Measurements from ENCODE around the gene MRO.
"Not testable (repeated sequence)": the region's sequence is repeated elsewhere in the genome, so short reads cannot be mapped to it uniquely, and the experiment has no call there.

Gene MRO

GRCh38 chr18:50819728-50820378 lies at the start of gene MRO:
TSS of gene MRO (minus strand) at chr18:50820016. CDS start at chr18:50809400, 10,616 bp downstream.
- peak; percentile 61 to 70 for DNase-seq (ENCODE audit: low read depth in 1 of 2, low spot score in 1 of 2)

DNA sequence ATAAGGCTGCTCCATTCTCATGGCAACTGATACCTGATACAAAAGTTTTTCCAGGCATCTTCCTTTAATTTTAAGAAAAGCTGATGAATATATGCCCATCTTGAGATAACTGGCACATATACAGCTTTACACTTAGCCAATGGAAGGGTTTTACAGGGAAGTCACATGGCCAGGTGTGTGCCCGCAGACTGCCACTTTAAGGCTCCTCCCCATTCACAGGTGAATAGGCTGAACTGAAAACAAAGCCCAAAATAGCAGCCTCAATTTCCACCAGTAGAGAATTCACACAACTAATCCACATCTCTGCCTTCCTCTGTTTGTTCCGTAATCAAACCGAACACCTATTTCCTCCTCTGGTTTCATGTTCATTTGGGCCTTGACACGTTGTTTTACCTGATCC lies 49.3 kb upstream of the MRO start:
- DNase-seq (ENCODE audit: low read depth in 1 of 2, low spot score in 1 of 2) = no peak

DNA sequence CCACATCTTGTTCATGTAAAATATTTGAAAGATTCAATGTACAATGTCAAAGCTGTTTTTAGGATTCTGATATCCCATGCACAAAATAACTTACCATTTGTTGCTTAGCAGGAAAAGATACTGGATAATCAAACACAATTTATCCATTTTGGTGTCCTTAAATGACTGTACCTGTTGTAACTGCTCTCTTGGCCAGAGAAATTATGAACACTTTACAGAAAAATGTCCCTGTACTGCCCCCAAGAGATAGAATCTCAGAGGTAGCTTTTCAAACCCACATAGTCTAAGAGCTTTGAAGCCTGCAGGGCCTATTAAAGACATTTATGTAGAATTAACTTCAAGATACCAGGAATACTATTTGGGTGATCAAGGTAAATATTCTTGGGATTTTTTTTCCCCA lies 46.9 kb upstream of the MRO start:
- no peak for DNase-seq (ENCODE audit: low read depth in 1 of 2, low spot score in 1 of 2)

GRCh38 chr18:50863840-50864375 lies 44.1 kb upstream of the MRO start:
- DNase-seq (ENCODE audit: low read depth in 1 of 2, low spot score in 1 of 2) = no peak

GRCh38 chr18:50862401-50862800 lies 42.6 kb upstream of the MRO start:
- no peak for DNase-seq (ENCODE audit: low read depth in 1 of 2, low spot score in 1 of 2)

DNA sequence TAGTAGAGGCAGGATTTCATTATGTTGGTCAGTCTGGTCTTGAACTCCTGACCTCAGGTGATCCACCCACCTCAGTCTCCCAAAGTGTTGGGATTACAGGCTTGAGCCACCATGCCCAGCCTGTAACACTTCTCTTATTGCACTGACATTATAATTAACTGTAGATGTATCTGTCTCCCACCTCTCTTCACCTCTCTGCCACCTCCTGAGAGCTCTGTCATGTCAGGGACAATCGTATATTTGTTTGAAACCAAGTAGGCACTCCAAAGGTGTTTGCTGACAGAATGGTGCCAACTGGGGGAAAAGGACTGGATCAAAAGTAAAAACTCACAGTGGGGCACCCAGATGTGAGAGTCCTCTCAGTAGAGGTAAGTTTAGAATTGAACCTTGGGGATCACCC lies 41.8 kb upstream of the MRO start:
- no peak for DNase-seq (ENCODE audit: low read depth in 1 of 2, low spot score in 1 of 2)

GRCh38 chr18:50859793-50860555 lies 40.2 kb upstream of the MRO start:
- DNase-seq (ENCODE audit: low read depth in 1 of 2, low spot score in 1 of 2) = no peak

DNA sequence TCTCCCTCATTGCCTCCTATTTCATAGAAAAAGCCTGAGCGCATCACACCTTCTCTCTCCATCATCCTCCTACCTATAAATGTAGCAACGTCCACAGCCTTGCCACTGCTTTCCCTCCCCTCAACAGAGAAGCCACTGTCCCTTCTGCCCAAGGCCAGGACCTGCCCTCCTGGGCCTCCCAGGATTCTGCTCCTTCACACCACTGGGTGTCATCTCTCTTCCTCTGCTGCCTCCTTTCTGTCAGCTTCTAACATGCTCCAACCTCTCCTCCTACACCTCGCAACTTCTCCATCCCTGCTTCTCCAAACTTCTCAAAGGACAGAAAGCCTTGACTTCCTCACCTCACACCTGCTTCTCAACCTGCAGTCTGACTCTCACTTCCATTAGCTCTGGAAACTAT lies 37.9 kb upstream of the MRO start:
- no peak for DNase-seq (ENCODE audit: low read depth in 1 of 2, low spot score in 1 of 2)

- DNase-seq (ENCODE audit: low read depth in 1 of 2, low spot score in 1 of 2) = not testable (repeated sequence)
These were observed 37.4 kb upstream of the MRO start for GRCh38 chr18:50857166-50857565.

DNA sequence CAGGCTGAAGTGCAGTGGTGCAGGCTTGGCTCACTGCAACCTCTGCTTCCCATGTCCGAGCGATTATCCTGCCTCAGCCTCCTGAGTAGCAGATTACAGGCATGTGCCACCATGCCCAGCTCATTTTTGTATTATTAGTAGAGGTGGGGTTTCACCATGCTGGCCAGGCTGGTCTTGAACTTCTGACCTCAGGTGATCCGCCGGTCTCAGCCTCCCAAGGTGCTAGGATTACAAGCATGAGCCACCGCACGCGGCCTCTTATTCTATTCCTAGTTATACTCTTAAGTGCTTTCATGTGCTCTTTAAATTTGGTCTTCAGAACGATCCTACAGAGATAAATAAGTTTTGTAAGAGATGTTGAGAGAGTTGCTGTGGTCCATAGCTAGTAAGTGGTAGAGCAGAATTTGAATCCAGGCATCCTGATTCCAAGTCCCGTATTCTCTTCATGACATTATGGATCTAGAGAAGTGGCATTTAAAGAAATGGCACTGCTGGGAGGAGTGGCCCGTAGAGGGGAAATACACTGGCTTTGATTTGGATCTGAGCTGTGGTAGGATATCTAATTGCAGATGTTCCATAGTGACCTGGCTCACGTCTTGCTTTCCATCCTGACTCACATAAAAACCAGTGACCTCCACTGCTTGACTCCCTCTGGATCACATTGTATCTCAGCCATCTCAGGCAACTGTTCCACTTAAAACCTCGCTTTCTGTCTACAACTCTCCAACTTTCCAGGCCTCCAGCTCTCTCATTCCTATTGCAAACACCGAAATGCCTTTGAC lies 36.4 kb upstream of the MRO start:
- DNase-seq (ENCODE audit: low read depth in 1 of 2, low spot score in 1 of 2) = no peak

DNA sequence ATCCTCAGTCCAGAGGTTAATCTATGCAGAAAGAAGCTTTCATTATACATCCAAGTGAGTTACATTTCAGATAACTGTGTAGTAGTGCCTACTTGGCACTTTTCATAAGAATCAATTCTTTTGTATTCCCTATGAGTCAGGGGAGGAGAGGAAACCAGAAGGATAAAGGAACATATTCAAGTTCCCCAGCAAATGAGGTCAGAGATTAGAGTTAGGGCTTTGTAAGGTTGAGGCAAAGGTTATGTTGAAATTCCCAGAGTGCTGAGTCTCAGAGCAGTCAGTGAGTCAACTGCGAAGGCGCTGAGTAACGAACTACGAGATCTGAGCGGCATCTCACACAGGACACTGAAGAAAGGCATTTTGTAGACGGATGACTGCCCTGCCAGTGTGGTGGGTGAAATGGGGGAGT lies 34.1 kb upstream of the MRO start:
- DNase-seq (ENCODE audit: low read depth in 1 of 2, low spot score in 1 of 2) = no peak

DNA sequence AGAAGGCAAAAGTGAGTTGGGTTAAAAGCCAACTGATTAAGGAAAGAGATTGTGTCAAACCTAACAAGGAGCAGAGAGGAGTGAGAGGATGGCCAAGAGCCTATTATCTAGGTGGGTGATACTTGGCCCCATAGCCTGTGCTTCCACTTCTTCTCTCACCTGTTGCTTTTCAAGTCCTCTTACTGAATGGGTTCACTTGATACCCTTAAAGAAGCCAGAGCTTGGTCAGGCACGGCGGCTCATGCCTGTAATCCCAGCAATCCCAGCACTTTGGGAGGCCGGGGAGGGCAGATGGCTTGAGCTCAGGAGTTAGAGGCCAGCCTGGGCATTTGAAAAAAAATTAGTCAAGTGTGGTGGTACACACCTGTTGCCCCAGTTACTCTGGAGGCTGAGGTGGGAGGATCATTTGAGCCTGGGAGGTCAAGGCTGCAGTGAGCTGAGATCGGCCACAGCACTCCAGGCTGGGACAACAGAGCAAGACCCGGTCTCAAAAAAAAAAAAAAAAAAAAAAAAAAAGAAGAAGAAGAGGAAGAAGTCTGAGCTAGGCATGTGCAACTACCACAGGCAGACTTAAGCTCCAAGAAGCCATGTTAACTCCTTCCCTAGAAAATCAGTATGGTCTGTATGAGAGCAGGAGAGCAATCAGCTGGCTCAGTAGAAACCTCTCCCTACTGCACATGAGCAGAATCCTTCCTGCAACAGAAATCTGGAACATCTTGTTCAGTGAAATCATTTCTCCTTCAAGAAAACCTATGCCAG lies 30.7 kb upstream of the MRO start:
- DNase-seq (ENCODE audit: low read depth in 1 of 2, low spot score in 1 of 2) = no peak

GRCh38 chr18:50849419-50849821 lies 29.6 kb upstream of the MRO start:
- DNase-seq (ENCODE audit: low read depth in 1 of 2, low spot score in 1 of 2) = no peak

DNA sequence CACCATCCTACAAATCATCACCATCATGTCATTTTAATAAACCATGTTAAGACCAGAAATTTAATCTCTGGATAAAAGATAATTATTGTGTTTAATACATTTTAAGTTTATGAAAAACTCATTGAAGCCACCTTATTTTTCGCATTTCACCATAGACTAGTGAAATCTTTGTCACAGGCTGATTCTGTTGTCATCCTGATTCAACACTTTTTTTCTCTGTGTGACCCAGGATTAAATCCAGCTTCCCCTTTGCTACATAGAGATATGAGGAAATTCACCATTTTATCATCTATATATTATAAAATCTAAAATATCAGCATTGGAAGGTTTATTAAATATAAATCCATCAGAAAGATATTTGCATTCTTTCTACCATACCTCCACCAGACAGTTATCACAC lies 29.2 kb upstream of the MRO start:
- no peak for DNase-seq (ENCODE audit: low read depth in 1 of 2, low spot score in 1 of 2)

- no peak for DNase-seq (ENCODE audit: low read depth in 1 of 2, low spot score in 1 of 2)
These were observed 28.3 kb upstream of the MRO start for GRCh38 chr18:50848061-50848551.

DNA sequence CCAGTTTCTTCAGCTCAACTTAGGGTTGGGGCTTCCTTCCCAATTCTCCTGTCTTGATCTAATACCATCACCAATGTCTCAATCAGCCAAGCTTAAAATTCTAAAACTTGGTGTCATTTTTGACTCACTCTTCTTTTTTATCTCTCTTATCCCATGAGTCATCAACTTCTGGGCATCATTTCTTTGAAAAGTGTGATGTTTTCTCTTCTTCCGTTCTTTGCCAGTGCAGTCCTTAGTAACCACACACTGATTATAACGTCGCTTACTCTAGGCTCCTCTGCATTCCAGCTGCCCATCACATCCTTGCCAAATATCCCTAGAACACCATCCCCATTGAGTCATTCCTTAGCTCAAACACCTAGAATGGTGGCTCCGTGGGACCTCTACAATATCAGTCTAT lies 27.4 kb upstream of the MRO start:
- DNase-seq (ENCODE audit: low read depth in 1 of 2, low spot score in 1 of 2) = no peak

DNA sequence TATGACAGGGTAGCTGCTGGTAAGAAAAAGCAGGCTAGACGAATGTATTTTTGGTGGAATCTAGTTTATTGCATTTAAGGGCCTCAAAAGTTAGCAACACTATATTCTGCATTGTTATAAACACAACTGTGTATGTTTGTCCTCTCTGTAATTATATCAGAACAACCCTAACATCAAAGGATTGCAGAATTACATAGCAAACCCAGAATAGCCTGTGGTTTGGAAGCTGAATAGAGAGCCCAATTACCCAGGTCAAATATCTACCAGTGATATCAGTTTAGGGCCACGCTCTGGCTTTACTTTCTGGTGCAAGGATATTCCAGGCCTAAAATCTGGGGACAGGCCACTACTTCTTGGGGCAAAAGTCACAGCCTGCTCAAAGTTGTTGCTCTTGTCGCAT lies 25.1 kb upstream of the MRO start:
- no peak for DNase-seq (ENCODE audit: low read depth in 1 of 2, low spot score in 1 of 2)

GRCh38 chr18:50844554-50844953 lies 24.7 kb upstream of the MRO start:
- DNase-seq (ENCODE audit: low read depth in 1 of 2, low spot score in 1 of 2) = no peak

GRCh38 chr18:50842846-50843245 lies 23.0 kb upstream of the MRO start:
- no peak for DNase-seq (ENCODE audit: low read depth in 1 of 2, low spot score in 1 of 2)

DNA sequence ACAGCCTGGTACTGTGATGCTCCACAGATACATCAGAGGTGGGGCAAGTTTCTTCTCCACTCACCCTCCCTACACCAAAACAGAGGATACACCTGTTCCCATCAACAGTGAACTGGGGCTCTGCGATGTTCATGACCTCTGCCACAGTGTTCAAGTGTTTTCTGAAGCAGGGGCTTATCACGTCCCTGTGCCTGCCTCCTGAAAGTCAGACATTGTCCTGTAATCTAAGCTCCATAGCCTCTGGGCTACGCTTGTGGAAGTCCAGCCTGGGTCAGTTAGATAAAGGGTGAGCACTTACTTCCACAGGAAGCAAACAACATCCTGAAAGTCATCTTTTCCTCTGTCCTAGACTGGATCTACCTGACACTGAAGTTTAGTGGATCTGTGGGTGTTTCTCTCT lies 20.2 kb upstream of the MRO start:
- DNase-seq (ENCODE audit: low read depth in 1 of 2, low spot score in 1 of 2) = no peak

DNA sequence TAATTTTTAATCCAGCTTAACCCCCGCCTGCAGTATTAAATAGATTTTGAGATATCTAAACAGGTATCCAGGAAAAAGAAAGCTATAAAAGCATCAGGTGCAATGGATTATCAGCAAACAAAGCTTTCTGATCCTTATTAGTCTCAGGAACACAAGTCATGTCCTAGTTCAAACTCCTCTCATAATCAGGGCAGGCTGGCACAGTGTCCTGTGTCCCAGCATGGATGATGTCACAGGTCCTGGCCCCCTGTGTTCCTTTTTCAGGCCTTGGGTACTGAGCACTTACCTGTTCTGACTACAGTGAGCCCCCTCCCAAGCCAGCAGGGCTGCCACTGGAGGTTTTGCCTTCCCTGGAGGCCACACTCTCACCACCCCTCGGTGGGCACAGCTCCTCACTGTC lies 19.5 kb upstream of the MRO start:
- no peak for DNase-seq (ENCODE audit: low read depth in 1 of 2, low spot score in 1 of 2)

Data from stimulated activated CD4-positive, alpha-beta T cell treated with anti-CD3 and anti-CD28 coated beads, Interleukin-15, amount 100 ng/mL, for 1 hour (primary cell).